OCI-LY7 (cell line): ENCODE data around the gene MLLT10. TPM values are rescaled to one million over a fixed set of nuclear protein-coding genes. Genes with fewer than 3 reads are reported as not detected.
A peak's percentile ranks its signal among the peaks of the same experiment; 100 is the strongest.

ENCODE experiments used
- BruUV-seq: library from RNA; stranded (reverse); fragments of 400-500 nt; replicated peaks from 2 replicates; lab custom pipeline; 2021; lab: Mats Ljungman, UMichigan
- CTCF ChIA-PET: fragments of 300-600 bp; sonication (Branson Sonifier 250); formaldehyde crosslinking; loops from one replicate; lab custom pipeline; 2022; ENCODE audit warnings: antibody characterized with exemption; ENCODE audit not compliant: unreplicated experiment; lab: Charles Lee
- POLR2A ChIA-PET: fragments of 300-600 bp; sonication (Branson Sonifier 250); formaldehyde crosslinking; loops from one replicate; lab custom pipeline; 2022; ENCODE audit warnings: antibody characterized with exemption; lab: Charles Lee
- DNase-seq: peaks from one replicate; pipeline ENCODE4 v3.0.0-alpha.2; 2015; ENCODE audit warnings: low spot score
- H2AFZ ChIP-seq: fragments of 200-600 bp; sonication (generic), shearing (Covaris generic); 2 replicates; pipeline ENCODE4 v1.6.1; 2014; ENCODE audit warnings: mild to moderate bottlenecking, antibody characterized with exemption, low read length, moderate library complexity
- H3K27ac ChIP-seq: fragments of 200-600 bp; sonication (generic); 2 replicates; pipeline ENCODE4 v1.5.1; 2014; ENCODE audit warnings: mixed run types, low read depth, mild to moderate bottlenecking, moderate library complexity, low read length, inconsistent platforms; ENCODE audit not compliant: poor library complexity, severe bottlenecking
- H3K36me3 ChIP-seq: fragments of 200-600 bp; sonication (generic); 2 replicates; pipeline ENCODE4 v1.6.1; 2014; ENCODE audit warnings: mild to moderate bottlenecking, antibody characterized with exemption, low read length, moderate library complexity, mixed read lengths; ENCODE audit not compliant: insufficient read depth
- H3K4me1 ChIP-seq: fragments of 200-600 bp; sonication (generic); 2 replicates; pipeline ENCODE4 v1.5.1; 2014; ENCODE audit warnings: mild to moderate bottlenecking, low read length; ENCODE audit not compliant: insufficient read depth, poor library complexity, severe bottlenecking
- H3K4me2 ChIP-seq: fragments of 200-600 bp; sonication (generic); 2 replicates; pipeline ENCODE4 v1.6.1; 2014; ENCODE audit warnings: mild to moderate bottlenecking, low read length
- H3K4me3 ChIP-seq: fragments of 200-600 bp; sonication (generic); 2 replicates; pipeline ENCODE4 v1.5.1; 2014; ENCODE audit warnings: mild to moderate bottlenecking, low read depth, low read length; ENCODE audit not compliant: poor library complexity, severe bottlenecking
- H3K79me2 ChIP-seq: fragments of 200-600 bp; sonication (generic); 2 replicates; pipeline ENCODE4 v1.6.1; 2016; ENCODE audit warnings: low read depth, mild to moderate bottlenecking, low read length, moderate library complexity, mixed read lengths; ENCODE audit not compliant: insufficient read depth
- H3K9me2 ChIP-seq: fragments of 200-600 bp; sonication (generic); 2 replicates; pipeline ENCODE4 v1.6.1; 2016; ENCODE audit warnings: mild to moderate bottlenecking, low read length, mixed read lengths; ENCODE audit not compliant: insufficient read depth
- H3K9me3 ChIP-seq: fragments of 200-600 bp; sonication (generic); 2 replicates; pipeline ENCODE4 v1.6.1; 2014; ENCODE audit warnings: mild to moderate bottlenecking, mixed run types, low read length, mixed read lengths
- H4K20me1 ChIP-seq: fragments of 200-600 bp; sonication (generic); 2 replicates; pipeline ENCODE4 v1.6.1; 2014; ENCODE audit warnings: mild to moderate bottlenecking, antibody characterized with exemption, low read length, moderate library complexity, mixed read lengths; ENCODE audit not compliant: insufficient read depth
- CTCF ChIP-seq: fragments of 200-600 bp; sonication (generic); conservative IDR thresholded peaks from 2 replicates; pipeline ENCODE4 v1.5.1; 2014; ENCODE audit warnings: mild to moderate bottlenecking, antibody characterized with exemption, low read length, moderate library complexity, mixed read lengths
- EZH2phosphoT487 ChIP-seq: fragments of 200-600 bp; sonication (generic); IDR thresholded peaks from 2 replicates; pipeline ENCODE4 v1.6.1; 2018; ENCODE audit warnings: low read depth, borderline replicate concordance, mild to moderate bottlenecking, mixed run types, antibody characterized with exemption, low read length, moderate library complexity, mixed read lengths
- intact Hi-C: fragments of 100-400 bp; cut with micrococcal nuclease; formaldehyde crosslinking; loops from one replicate; pipeline ENCODE4 v1.10.0; 2022; ENCODE audit not compliant: unreplicated experiment
- total RNA-seq, 2 experiments: library from RNA; depleted of rRNA in 1 of 2; stranded (reverse); fragments of >200 nt in 1 of 2; shearing (Covaris generic) in 1 of 2; gene quantifications; 2 replicates each; pipeline ENCODE4 v1.2.3, GENCODE V29; 2014 to 2022

Gene MLLT10
- total RNA-seq, 2 experiments from 2014 or later: 68.4 to 74.0 TPM

- no TSS peak for BruUV-seq
- intact Hi-C loops: no loop called here
- Histone ChIP-seq H2AFZ (no peak overlapping the region), H3K9me2 (no peaks in the 10 kb centered on the region), H3K4me2 (no peak overlapping the region), H3K9me3 (no peaks in the 10 kb centered on the region), H3K4me1 (peaks cover 41% of the 10 kb centered on the region), H3K36me3 (no peaks in the 10 kb centered on the region), H4K20me1 (no peaks in the 10 kb centered on the region), H3K79me2 (no peaks in the 10 kb centered on the region), H3K27ac (no peak overlapping the region), H3K4me3 (no peak overlapping the region)
- TF ChIP-seq EZH2phosphoT487: no peak
- TF ChIP-seq CTCF: no peak
- no peak for DNase-seq
- CTCF ChIA-PET: no interaction called here
- POLR2A ChIA-PET: interaction anchor here (0.7 kb wide), 2 partner anchors 424 to 1066 kb away, joined by 4 to 5 read pairs; no protein-coding TSS in a partner anchor
Measured at GRCh38 chr10:21523557-21524008, 10.4 kb upstream of the MLLT10 start.

- CTCF ChIA-PET: no interaction called here
- TF ChIP-seq EZH2phosphoT487 (no peak), CTCF (no peak)
- Histone ChIP-seq H3K9me3 (no peaks in the 10 kb centered on the region), H2AFZ (no peak overlapping the region), H4K20me1 (no peaks in the 10 kb centered on the region), H3K9me2 (no peaks in the 10 kb centered on the region), H3K4me3 (no peak overlapping the region), H3K27ac (no peak overlapping the region), H3K4me2 (no peak overlapping the region), H3K36me3 (no peaks in the 10 kb centered on the region), H3K79me2 (no peaks in the 10 kb centered on the region), H3K4me1 (peaks cover 35% of the 10 kb centered on the region)
- intact Hi-C loops: no loop called here
- POLR2A ChIA-PET: interaction anchor here (0.7 to 0.8 kb wide), 2 partner anchors 208 to 425 kb away, joined by 3 to 5 read pairs; no protein-coding TSS in a partner anchor
- BruUV-seq: no TSS peak
- DNase-seq: no peak
Measured at GRCh38 chr10:21524131-21524525, 9.9 kb upstream of the MLLT10 start.

DNA sequence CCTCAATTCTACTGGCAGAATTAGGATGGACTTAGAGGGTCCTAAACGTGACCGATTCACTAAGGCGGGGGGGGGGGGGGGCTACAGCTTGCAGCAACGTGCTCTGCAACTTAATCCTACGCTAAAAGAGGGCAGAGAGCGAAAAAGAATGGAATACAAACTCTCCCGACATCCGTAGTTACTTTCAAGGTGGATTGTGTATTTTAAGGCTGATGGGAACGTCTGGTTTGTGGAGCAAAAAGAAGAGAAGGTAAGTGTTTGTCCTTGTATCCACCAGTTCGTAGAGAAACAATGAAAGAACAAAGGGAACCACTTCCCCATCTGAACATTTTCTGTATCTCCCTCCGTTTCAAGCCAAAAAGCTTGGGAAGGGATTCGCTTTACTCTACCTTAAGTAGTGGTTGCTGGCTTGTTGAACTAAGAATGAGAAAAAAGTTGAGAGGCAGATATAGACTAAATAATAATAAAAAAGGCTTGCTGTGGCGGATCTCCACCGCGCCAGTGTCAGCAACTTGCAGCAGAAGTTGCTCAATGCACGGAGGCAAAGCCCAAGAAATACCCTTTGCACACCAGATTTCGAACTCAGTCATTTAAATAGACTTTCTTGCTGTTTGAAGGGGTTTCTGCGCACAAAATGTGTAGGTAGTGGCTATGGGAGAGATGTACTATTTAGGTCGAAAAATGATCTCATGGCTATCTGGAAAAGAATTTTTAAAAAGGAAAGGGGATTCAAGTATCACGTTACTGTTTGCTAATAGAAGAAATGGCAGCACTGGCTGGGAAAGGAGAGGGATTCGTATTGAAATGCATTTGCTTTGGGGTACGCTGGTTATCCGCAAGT, 9.3 kb upstream of the MLLT10 start:
- Histone ChIP-seq H3K9me3 (no peaks in the 10 kb centered on the region), H3K36me3 (no peaks in the 10 kb centered on the region), H4K20me1 (no peaks in the 10 kb centered on the region), H3K27ac (no peak overlapping the region), H3K79me2 (no peaks in the 10 kb centered on the region), H3K4me3 (no peak overlapping the region), H3K4me1 (peaks cover 29% of the 10 kb centered on the region), H2AFZ (peak overlapping the region; percentile 97; the same call in 1 of the 2 replicates), H3K4me2 (peak overlapping the region; percentile 81), H3K9me2 (no peaks in the 10 kb centered on the region)
- no peak for TF ChIP-seq EZH2phosphoT487
- no peak for TF ChIP-seq CTCF
- DNase-seq: no peak
- POLR2A ChIA-PET: interaction anchor here (0.8 kb wide), 1 partner anchor 207 kb away, joined by 3 read pairs; no protein-coding TSS in a partner anchor
- CTCF ChIA-PET: interaction anchor here (0.6 kb wide), 1 partner anchor 284 kb away, joined by 5 read pairs; no protein-coding TSS in a partner anchor
- intact Hi-C loops: no loop called here
- no TSS peak for BruUV-seq
